Ishikawa (cell line): ENCODE measurements around the gene NDST3.

ENCODE experiments used
- EP300 ChIP-seq: IDR thresholded peaks from 2 replicates; pipeline ENCODE4 v1.6.1; 2012; ENCODE audit warnings: borderline replicate concordance
- TF ChIP-seq, protein P1 (sequence below): IDR thresholded peaks from 2 replicates; pipeline ENCODE4 v1.6.1; 2012

DNA sequence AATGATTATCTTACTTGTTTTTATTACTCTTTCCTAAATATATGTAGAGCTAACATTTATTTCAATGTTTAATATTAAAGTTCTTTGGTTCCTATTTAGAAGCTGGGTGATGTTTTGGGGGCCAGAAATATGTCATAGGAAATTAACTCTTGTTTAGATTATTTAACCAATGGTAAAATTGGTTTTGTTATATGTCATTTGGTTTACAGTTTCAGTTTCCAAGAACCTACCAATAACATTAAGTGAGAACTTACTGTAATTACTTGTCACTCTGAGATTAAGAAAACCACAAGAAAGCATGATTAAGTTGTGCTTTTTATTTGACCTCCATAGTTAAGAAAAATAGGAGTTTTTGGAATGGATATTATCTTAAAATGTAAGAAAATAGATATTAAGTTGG is 121.2 kb downstream of the NDST3 start:
- TF ChIP-seq, protein P1, sequence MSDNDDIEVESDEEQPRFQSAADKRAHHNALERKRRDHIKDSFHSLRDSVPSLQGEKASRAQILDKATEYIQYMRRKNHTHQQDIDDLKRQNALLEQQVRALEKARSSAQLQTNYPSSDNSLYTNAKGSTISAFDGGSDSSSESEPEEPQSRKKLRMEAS = no peak
- TF ChIP-seq EP300 = no peak
